ENCODE data around the gene DGLUCY. TPM values are rescaled to one million over a fixed set of nuclear protein-coding genes. Genes with fewer than 3 reads are reported as not detected.

Gene DGLUCY
- total and polyA plus RNA-seq, 9 donors: 17.9 to 73.3 (median 39.3) TPM

DNA sequence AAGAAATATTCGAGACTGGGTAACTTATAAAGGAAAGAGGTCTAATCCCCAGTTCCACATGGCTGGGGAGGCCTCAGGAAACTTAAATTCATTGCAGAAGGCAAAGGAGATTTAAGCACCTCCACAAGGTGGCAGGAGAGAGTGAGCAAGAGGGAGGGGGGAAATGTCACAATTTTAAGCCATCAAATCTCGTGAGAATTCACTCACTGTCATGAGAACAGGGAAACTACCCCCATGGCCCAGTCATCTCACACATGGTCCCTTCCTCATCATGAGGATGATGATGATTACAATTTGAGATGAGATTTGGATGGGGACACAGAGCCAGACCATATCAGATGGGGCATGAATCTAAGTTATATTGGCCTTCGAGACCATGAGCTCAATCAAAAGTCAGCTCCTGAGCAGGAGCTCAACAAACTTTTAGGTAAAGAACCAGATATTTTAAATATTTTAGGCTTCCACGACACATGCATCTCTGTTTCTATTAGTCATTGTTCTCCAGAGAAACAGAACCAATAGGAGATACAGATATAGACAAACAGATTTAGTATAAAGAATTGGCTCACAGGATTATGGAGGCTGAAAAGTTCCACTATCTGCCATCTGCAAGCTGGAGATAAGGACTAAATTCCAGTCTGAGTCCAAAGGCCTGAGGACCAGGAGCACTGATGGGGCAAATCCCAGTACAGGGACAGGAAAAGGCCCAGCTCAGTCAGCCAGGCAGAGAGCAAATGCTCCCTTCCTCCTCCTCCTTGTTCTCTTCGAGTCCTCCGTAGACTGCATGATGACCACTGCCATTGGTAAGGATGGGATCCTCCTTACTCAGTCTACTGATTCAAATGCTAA, 24.9 kb downstream of the DGLUCY start:
- Histone ChIP-seq H3K36me3 (no peaks in the 10 kb centered on the region), H3K27me3 (no peaks in the 10 kb centered on the region), H3K9me3 (no peaks in the 10 kb centered on the region), H3K4me3 (no peak overlapping the region), H3K27ac (no peak overlapping the region), H3K4me1 (ENCODE audit: insufficient read depth) (no peaks in the 10 kb centered on the region)
- no peak for DNase-seq
- intact Hi-C loops (cut with DNase I): no loop called here
- 89 to 94% (median 93%) methylated on average over 6 of the region's 6 CpGs for WGBS, 3 donors
- TF ChIP-seq POLR2A (IDR thresholded peaks at IDR 0.05): no peak
- TF ChIP-seq, protein P1, sequence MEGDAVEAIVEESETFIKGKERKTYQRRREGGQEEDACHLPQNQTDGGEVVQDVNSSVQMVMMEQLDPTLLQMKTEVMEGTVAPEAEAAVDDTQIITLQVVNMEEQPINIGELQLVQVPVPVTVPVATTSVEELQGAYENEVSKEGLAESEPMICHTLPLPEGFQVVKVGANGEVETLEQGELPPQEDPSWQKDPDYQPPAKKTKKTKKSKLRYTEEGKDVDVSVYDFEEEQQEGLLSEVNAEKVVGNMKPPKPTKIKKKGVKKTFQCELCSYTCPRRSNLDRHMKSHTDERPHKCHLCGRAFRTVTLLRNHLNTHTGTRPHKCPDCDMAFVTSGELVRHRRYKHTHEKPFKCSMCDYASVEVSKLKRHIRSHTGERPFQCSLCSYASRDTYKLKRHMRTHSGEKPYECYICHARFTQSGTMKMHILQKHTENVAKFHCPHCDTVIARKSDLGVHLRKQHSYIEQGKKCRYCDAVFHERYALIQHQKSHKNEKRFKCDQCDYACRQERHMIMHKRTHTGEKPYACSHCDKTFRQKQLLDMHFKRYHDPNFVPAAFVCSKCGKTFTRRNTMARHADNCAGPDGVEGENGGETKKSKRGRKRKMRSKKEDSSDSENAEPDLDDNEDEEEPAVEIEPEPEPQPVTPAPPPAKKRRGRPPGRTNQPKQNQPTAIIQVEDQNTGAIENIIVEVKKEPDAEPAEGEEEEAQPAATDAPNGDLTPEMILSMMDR (IDR thresholded peaks at IDR 0.05): no peak
- TF ChIP-seq EP300 (IDR thresholded peaks at IDR 0.05): no peak

DNA sequence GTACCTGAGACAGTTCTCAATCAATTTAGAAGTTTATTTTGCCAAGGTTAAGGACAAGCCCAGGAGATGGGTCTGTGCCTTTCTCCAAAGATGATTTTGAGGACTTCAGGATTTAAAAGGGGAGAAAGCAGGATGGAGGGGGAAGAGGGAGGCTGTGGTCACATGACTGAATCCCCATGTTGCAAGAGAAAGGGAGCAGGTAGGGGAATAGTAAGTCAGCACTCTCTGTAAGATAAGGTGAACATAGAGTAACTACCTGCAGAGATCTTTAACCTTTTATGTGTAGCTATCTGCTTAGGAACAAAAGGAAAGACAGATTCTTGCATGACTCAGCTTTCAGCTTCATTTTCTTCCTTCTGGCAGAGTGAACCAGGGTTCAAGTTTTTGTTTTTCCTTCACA, 25.9 kb downstream of the DGLUCY start:
- Histone ChIP-seq H3K27ac (no peak overlapping the region), H3K36me3 (no peaks in the 10 kb centered on the region)

DNA sequence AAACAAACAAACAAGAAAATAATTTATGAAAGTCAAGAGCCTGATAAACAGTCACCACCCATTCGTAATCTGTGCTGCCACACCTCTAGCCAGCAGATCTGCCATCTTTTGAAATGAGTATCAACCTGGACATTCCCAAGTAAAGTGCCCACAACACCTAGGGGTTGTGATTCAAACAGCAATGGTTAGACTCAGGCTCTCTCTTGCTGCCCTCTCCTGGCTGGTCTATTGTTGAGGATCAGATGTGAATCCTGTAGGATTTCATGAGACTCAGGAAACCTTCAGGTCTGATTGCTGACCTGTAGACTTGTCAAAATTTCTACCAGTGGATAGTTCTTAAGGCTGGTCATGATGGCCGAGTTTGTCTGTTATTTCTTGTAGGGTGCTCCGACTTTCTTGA, 26.8 kb downstream of the DGLUCY start:
- Histone ChIP-seq H3K9me3 (no peaks in the 10 kb centered on the region), H3K4me1 (ENCODE audit: insufficient read depth) (no peaks in the 10 kb centered on the region), H3K36me3 (no peaks in the 10 kb centered on the region), H3K4me3 (no peak overlapping the region), H3K27ac (no peak overlapping the region), H3K27me3 (no peaks in the 10 kb centered on the region)
- no peak for DNase-seq
- intact Hi-C loops (cut with DNase I): no loop called here
- WGBS, 3 donors: 92 to 97% (median 96%) methylated on average over 3 of the region's 3 CpGs
- TF ChIP-seq, protein P1 (IDR thresholded peaks at IDR 0.05): no peak
- no peak for TF ChIP-seq POLR2A (IDR thresholded peaks at IDR 0.05)
- no peak for TF ChIP-seq EP300 (IDR thresholded peaks at IDR 0.05)

More for the DNA sequence above, 25.9 kb downstream of the DGLUCY start:
- no peak overlapping the region for H3K4me3 ChIP-seq
- DNase-seq: no peak
- TF ChIP-seq, protein P1 (IDR thresholded peaks at IDR 0.05): no peak
- TF ChIP-seq EP300 (IDR thresholded peaks at IDR 0.05) (no peak), POLR2A (IDR thresholded peaks at IDR 0.05) (no peak)
- intact Hi-C loops (cut with DNase I): no loop called here
- H3K9me3 ChIP-seq: no peaks in the 10 kb centered on the region
- H3K27me3 ChIP-seq: no peaks in the 10 kb centered on the region
- no peaks in the 10 kb centered on the region for H3K4me1 ChIP-seq (ENCODE audit: insufficient read depth)

DNA sequence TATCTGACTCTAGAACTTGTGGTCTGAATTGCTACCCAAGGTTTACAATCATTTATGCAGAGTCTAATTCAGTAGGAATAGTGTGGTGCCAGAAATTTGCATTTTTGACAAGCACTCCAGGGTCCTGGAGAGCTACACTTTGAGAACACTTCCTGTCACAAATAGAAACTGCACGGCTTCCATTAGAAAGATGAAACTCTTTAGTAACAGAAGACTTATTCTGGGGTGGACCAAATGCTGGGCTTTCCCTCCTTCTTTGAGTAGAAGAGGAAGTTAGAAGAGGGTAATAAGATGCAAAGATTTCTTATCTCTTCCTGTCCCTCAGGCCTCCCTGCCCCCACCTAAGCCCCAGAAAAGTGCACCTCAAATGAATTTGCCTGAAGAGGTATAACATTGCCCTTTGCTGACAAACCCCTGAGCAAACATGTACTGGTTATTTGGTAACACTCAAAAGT, 28.4 kb downstream of the DGLUCY start:
- no peak for DNase-seq
- H3K4me1 ChIP-seq (ENCODE audit: insufficient read depth): no peaks in the 10 kb centered on the region
- no peaks in the 10 kb centered on the region for H3K27me3 ChIP-seq
- no peaks in the 10 kb centered on the region for H3K9me3 ChIP-seq
- intact Hi-C loops (cut with DNase I): no loop called here
- no peak for TF ChIP-seq EP300 (IDR thresholded peaks at IDR 0.05)
- no peak for TF ChIP-seq POLR2A (IDR thresholded peaks at IDR 0.05)
- TF ChIP-seq, protein P1 (IDR thresholded peaks at IDR 0.05): no peak
- no peaks in the 10 kb centered on the region for H3K36me3 ChIP-seq
- WGBS, 3 donors: 88 to 96% (median 92%) methylated on average over 1 of the region's 1 CpG
- H3K27ac ChIP-seq: no peak overlapping the region
- no peak overlapping the region for H3K4me3 ChIP-seq

Measured in ovary (tissue), 9 donors.